GM13976 (cell line): Measurements from ENCODE around the gene MAPK12.

Source experiments
- DNase-seq: peaks from one replicate; pipeline ENCODE4 v3.0.0; 2012; ENCODE audit warnings: low spot score
- in situ Hi-C: fragments of 300-500 bp; cut with MboI; formaldehyde crosslinking; loops from one replicate; pipeline ENCODE4 v1.12.0; 2022; ENCODE audit warnings: low sequenced_read_pairs, mixed read lengths, inconsistent platforms; ENCODE audit not compliant: unreplicated experiment
- TF ChIP-seq, protein P1 (sequence below): IDR thresholded peaks from 2 replicates; pipeline ENCODE4 v1.5.1; 2012; ENCODE audit warnings: borderline replicate concordance, mild to moderate bottlenecking; ENCODE audit not compliant: insufficient read depth; ENCODE audit errors: extremely low read depth, missing control alignments, control extremely low read depth

The MAPK12 gene

DNA sequence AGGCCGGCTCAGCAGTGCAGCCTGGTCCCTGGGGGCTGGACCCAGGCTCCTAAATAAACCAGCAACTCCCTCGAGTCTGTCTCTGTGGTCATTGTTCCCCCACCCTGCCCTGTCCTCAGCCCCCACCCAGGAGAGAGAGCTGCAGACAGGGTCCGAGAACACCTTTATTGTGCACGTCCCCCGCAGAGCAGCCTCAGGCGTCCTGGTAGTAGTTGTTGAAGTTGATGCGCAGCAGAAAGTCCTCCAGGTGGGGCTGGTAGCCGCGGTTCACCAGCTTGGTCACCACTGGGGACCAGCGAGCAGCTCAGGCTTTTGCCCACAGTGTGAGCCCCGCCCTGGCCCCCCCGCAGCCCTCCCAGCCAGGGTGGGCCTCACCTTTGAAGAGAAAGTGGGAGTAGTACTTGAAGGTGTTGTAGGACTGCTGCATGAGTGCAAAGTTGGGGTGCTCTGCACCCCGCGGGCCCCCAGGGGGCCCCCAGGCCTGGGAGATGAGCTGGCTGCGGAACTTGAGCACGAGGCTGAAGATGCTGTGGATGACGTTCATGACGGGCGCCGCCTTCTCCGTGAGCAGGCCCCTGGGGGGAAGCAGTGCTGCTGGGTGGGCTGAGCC is 43.8 kb downstream of the MAPK12 start:
- DNase-seq, result no peak
- in situ Hi-C loops, result no loop called here
- TF ChIP-seq, protein P1, sequence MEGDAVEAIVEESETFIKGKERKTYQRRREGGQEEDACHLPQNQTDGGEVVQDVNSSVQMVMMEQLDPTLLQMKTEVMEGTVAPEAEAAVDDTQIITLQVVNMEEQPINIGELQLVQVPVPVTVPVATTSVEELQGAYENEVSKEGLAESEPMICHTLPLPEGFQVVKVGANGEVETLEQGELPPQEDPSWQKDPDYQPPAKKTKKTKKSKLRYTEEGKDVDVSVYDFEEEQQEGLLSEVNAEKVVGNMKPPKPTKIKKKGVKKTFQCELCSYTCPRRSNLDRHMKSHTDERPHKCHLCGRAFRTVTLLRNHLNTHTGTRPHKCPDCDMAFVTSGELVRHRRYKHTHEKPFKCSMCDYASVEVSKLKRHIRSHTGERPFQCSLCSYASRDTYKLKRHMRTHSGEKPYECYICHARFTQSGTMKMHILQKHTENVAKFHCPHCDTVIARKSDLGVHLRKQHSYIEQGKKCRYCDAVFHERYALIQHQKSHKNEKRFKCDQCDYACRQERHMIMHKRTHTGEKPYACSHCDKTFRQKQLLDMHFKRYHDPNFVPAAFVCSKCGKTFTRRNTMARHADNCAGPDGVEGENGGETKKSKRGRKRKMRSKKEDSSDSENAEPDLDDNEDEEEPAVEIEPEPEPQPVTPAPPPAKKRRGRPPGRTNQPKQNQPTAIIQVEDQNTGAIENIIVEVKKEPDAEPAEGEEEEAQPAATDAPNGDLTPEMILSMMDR, result no peak

DNA sequence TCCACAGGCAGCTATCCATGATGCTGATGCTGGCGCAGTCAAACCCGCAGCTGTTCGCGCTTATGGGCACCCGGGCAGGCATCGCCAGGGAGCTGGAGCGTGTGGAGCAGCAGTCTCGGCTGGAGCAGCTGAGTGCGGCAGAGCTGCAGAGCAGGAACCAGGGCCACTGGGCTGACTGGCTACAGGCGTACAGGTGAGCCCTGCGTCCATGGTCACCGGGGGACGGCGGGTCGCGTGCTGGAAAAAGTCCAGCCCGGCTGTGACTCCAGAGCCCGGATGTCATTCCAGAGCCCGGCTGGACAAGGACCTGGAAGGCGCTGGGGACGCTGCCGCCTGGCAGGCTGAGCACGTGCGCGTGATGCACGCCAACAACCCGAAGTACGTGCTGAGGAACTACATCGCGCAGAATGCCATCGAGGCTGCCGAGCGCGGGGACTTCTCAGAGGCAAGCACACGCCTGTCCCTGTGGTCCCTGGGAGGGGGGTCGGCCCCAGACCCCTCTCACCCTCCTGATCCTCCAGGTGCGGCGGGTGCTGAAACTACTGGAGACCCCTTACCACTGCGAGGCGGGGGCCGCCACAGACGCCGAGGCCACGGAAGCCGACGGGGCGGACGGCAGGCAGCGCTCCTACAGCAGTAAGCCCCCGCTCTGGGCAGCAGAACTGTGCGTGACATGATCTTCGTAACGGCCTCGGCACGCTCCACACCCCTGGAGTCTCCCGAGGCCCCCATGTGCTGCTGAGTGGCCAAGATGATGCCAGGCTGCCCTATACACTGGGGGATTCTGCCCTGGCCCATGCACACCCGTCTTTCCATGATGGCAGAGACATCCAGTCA is 44.6 kb downstream of the MAPK12 start:
- in situ Hi-C loops, result no loop called here
- DNase-seq, result no peak

DNA sequence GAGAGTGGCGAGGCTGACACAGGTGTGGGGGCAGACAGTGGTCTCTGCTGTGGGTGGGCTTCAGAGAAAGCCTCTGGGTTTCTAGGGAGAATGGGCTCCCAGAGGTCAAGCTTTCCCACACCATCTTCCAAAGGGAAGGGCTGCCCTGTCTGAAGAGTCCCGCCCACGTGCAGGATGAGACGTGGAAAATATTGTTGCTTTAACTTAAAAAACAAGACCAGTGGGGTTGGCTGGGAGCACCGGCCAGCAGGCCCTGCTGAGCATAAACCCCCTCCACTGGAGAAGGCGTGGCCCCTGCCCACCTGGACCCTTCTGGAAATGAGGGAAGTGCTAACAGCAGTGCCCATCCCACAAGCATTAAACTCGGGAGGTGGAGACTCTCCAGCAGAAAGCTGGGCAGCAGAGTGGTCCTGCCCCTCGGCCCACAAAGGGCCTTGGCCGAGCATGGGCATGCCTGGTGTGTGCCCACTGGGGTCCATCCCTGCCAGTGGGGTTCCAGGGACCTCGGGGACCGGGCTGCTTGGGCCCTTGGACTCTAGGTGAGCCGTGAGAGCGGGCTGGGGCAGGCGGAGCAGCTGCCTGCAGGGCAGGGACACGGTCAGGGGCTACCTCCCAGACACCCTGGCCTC is 45.3 kb downstream of the MAPK12 start:
- TF ChIP-seq, protein P1, result no peak
- in situ Hi-C loops, result no loop called here
- no peak for DNase-seq

More for the DNA sequence above, 44.6 kb downstream of the MAPK12 start:
- TF ChIP-seq, protein P1, result no peak

DNA sequence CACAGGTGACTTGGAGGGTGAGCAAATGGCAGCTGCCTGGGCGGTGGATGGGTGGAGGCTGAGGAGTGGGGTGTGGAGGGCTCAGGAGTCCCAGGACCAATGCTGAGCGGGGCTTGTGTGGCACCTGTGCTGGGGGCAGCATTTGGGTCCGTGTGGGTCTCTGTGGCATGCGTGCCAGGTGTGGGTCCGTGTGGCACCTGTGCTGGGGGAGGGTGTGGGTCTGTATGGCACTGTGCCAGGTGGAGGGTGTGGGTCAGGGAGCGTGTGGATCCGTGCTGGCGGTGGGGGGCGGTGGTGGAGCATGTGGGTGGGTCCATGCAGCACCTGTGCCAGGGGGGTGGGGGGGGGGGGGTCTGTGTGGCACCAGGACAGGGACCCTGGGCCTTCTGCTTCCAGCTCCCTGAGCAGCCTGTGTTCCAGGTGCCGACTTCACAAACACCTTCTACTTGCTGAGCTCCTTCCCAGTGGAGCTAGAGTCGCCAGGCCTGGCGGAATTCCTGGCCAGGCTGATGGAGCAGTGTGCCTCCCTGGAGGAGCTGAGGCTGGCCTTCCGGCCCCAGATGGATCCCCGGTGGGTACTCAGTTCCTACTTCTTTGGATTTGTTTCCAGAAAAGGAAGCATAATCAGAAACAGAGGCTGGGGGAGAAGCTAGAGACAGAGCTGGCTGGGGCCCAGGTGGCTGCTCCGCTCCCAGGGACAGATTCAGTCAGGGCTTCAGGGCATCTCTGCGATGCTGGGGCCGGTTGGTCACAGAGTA is 46.0 kb downstream of the MAPK12 start:
- in situ Hi-C loops, result no loop called here
- TF ChIP-seq, protein P1, result no peak
- DNase-seq, result no peak

DNA sequence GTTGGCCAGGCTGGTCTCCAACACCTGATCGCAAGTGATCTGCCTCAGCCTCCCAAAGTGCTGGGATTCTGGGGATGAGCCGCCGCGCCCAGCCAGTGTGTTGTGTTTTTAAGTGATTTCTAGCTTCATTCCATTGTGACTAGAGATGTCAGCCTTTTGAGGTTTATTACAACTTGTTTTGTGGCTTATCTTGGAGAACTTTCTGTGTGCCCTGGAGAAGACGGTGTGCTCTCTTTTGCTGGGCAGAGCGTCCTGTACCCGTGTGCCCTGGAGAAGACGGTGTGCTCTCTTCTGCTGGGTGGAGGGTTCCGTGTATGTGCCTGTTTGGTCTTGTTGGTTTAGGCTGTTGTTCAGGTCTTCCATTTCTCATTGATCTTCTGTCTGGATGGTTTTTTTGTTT is 48.2 kb downstream of the MAPK12 start:
- in situ Hi-C loops, result no loop called here
- DNase-seq, result no peak
- TF ChIP-seq, protein P1, result no peak

DNA sequence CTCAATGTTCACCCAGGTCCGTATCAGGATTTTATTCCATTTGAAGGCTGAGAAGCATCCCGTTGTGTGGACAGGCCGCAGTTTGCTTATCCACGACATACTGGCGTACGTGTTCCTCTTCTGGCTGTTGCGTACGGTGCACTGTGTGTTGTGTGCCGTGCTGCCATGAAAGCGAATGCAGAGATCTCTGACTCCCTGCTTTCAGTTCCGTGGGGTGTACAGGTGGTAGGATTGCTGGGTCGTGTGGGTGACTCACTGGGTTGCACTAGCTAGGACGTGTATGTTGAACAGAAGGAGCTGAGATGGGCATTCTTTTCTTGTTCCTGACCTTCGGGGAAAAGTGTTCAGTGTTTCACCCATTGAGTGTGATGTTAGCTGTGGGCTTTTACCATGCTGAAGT is 50.3 kb downstream of the MAPK12 start:
- TF ChIP-seq, protein P1, result no peak
- in situ Hi-C loops, result no loop called here

More for the DNA sequence above, 50.3 kb downstream of the MAPK12 start:
- no peak for DNase-seq
